ENCODE results near the gene GBE1. TPM values are rescaled to one million over a fixed set of nuclear protein-coding genes. Genes with fewer than 3 reads are reported as not detected.
"Not testable (repeated sequence)": the region's sequence is repeated elsewhere in the genome, so short reads cannot be mapped to it uniquely, and the experiment has no call there.

Gene GBE1
- total RNA-seq, 1 experiment from 2014 or later = 35.1 TPM

GRCh38 chr3:81753416-81754027 lies 7.9 kb downstream of the GBE1 start:
- no peak for DNase-seq (ENCODE audit: low read depth)

- DNase-seq (ENCODE audit: low read depth) = no peak
Measured at GRCh38 chr3:81752604-81753003, 8.8 kb downstream of the GBE1 start.

DNA sequence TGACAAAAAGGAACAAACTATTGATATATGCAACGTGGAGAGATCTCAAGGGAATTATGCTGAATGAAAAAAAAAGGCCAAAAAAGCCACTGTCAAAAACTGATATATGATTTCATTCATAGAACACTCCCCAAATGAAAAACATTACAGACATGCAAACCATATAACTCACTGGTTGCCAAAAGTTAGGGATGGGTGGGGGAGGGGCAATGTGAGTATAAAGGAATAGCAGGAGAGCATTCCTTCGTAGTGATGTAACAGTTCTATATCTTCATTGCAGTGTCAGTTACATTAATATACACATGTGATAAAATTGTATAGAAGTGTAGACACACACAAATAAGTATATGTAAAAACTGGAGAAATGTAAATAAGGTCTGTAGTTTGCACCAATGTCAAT lies 12.2 kb downstream of the GBE1 start:
- no peak for DNase-seq (ENCODE audit: low read depth)

DNA sequence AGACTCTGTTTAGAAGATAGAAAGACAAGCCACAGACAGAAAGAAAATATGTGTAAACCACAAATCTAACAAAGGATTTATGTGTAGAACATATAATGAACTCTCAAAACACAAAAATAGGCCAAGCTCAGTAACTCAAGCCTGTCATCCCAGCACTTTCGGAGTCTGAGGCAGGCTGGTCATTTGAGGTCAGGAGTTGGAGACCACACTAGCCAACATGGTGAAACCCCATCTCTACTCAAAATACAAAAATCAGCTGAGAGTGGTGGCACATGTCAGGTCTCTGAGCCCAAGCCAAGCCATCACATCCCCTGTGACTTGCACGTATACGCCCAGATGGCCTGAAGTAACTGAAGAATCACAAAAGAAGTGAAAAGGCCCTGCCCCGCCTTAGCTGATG lies 14.2 kb downstream of the GBE1 start:
- not testable (repeated sequence) for DNase-seq (ENCODE audit: low read depth)

DNA sequence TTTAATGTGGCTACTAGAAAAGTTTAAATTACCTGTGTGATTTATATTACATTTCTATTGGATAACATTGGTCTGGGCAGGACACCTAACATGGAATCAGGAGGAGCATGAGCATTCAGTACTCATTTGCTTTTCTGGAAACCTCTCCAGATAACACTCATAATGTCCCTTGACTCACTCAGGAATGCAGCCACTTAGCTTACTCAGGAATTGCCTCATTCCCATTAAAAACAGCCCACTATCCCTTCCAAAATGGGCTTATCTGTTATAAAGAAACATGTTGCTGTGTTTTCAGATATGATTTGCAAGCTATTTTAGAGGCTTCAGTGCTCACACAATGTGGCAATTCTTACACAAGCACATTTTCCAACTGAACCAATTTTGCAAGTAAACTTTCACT lies 17.1 kb downstream of the GBE1 start:
- DNase-seq (ENCODE audit: low read depth) = peak; percentile 80

DNA sequence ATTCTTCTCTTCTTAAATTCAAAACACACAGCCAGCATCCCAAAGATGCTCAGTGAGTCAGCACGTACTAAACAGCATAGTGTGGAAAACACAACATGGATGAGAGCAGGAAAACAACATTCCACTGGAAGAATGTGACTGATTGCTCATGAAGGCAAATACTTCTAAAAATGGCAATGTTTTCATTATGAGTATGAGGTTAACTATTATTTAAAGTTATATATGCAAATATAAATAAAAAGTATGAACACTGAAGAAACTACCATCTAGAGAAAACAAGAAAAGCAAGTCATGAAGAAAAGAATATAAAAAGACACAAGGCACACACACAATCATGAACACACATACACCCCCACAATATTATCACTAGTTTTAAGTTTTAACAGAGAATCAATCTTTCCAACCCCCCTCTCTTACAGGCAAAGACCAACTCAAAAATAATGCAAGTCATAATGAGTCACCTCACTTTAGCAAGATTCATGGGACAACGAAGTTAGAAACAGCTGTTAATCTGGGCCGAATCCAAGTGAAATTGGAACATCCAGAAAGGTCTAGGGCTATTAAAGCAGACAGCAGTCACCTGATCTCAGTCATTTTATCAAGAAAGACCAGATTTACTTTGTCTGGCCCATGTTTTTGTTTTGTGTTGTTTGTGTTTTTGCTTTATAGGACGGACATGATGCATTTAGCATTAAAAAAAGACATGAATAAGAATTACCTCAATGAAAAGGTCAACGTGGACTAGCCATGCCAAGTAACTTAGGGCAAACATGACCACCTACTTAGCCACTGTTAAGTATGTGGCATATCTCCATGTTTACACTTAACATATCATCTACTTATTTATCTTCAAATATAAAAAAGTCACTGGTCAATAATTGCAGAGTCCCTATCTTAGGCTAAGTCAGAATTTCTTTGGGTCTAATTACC lies 18.1 kb downstream of the GBE1 start:
- peak; percentile 85 for DNase-seq (ENCODE audit: low read depth)

DNA sequence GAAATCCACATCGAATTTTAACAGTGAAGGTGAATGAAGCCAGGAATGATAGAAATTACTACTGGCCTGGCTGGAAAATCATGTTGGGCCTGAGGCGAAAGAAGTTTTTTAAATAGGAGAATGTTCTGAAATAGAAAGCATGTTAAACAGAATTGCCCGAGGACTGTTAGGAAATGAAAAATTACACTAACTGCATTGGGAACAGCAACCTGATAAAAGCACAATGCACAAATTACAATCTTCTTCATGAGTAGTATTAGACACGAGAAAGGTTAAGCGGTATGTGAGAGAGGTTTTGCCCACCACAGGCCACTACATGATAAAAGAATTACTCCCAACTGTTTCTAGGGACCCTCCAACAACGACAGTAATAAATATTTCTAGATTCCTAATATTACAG lies 18.9 kb downstream of the GBE1 start:
- no peak for DNase-seq (ENCODE audit: low read depth)

DNA sequence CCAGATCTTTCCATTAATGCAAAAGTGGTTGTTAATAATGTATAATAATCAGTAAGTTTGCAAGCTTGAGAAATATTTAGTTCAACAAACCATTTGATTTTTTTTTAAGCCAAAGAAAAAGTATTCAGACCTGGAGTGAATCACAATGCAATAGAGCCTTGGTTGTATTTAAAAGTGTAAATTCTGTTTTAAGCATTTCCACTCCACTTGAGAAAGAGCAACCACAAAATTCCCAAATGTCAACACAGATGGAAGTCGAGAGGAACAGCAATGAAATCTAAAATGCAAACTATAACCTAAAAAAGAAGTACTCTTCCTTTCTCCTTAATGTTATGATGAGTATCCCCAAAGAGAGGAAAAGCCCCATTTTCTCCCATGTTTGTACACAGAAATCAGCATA lies 20.2 kb downstream of the GBE1 start:
- no peak for DNase-seq (ENCODE audit: low read depth)

DNA sequence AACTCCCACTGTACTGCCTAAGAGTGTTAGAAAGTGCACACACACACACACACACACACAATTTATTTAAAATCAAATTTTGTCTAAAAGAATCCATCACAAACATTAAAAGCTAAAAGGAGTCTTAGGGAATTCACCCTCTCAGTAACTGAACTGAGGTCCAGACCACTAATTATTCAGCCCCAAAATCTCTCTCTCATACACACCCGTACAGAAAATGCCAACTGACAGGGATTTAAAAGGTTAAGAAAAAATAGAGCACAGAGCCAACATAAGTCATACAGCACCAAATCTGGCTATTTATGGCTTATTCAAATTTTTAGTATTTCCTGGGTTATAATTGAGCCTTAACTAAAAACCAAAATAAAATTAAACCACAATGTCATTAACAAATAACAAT lies 20.7 kb downstream of the GBE1 start:
- no peak for DNase-seq (ENCODE audit: low read depth)

DNA sequence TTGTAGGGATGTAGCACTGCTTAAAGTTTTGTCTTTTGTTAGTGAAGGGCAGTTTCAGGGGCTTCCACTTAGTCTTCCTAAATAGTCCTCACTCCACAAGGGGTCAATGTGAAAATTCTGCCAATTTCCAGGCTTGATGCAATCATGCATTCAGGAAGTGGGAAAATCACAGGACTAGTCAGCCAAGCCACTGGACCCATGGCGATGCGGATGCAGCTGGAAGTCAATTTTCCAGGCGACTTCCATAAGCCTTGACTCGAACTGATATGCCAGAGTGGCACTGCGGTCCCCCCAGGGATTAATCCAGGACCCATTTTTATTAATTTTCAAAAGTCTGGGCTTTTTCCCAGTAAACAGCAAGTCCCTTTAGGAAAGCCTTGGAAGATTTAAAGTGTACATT lies 26.1 kb downstream of the GBE1 start:
- no peak for DNase-seq (ENCODE audit: low read depth)

GRCh38 chr3:81734742-81735141 lies 26.7 kb downstream of the GBE1 start:
- DNase-seq (ENCODE audit: low read depth) = no peak

- DNase-seq (ENCODE audit: low read depth) = no peak
Measured at GRCh38 chr3:81732642-81733041, 28.8 kb downstream of the GBE1 start.

- peak; percentile 10 for DNase-seq (ENCODE audit: low read depth)
Measured at GRCh38 chr3:81728766-81729544, 32.5 kb downstream of the GBE1 start.

DNA sequence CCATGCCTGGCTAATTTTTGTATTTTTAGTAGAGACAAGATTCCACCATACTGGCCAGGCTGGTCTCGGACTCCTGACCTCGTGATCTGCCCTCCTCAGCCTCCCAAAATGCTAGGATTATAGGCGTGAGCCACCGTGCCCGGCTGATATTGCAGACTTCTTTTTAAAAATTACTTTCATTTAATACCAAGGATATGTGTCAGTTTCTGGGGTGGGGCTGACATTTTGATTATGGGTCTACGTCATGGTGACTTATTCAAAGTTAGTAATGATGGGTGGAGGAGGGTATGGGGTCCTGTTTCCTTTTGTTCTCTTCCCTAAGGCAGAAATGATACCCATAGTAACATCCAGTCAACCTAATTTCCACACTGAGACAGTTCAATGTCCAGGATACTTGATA lies 34.7 kb downstream of the GBE1 start:
- DNase-seq (ENCODE audit: low read depth) = peak; percentile 11

- peak; percentile 7 for DNase-seq (ENCODE audit: low read depth)
Measured at GRCh38 chr3:81726132-81726531, 35.3 kb downstream of the GBE1 start.

- peak; percentile 47 for DNase-seq (ENCODE audit: low read depth)
Measured at GRCh38 chr3:81723732-81724313, 37.6 kb downstream of the GBE1 start.

GRCh38 chr3:81718311-81718710 lies 43.1 kb downstream of the GBE1 start:
- DNase-seq (ENCODE audit: low read depth) = no peak

- DNase-seq (ENCODE audit: low read depth) = no peak
Measured at GRCh38 chr3:81716870-81717509, 44.5 kb downstream of the GBE1 start.

GRCh38 chr3:81713031-81713430 lies 48.4 kb downstream of the GBE1 start:
- DNase-seq (ENCODE audit: low read depth) = no peak

DNA sequence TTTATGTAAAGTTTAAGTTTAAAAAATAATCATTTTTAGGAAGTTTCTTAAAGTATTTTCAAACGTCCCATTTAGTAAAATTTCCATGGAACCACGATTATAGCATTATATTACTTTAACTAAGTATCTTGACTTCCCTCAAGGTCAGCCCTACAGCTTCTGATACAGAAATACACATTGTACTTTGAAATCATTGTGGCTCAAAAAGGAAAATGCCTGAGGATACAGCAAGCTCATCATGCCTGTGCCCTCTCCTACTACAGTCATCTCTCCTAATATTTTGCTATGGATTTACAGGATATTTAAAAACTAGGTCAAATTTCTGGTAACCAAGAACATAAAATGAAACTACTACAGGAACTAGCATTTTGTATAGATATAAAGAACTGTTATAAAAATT lies 51.8 kb downstream of the GBE1 start:
- DNase-seq (ENCODE audit: low read depth) = no peak

DNA sequence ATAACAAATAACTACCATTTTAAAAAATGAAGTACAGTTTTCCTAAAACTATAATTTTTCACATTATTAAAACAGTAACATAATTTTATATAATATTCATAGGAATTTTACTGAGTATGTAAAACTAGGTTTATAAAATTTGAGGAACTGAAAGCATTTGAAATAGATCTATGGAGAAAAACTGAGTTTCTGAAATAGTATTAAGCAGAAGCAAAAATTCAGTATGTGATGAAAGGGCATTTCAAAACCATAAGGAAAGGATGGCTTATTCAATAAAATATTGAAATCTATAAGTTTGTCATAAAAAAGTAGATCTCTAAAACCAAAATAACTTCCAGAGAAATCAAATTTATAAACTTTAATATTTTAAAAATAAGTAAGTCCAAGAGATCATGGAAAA lies 53.4 kb downstream of the GBE1 start:
- DNase-seq (ENCODE audit: low read depth) = no peak
